H1 (cell line): ENCODE results near the gene GRID1.

Source experiments
- ATF2 ChIP-seq: IDR thresholded peaks from 2 replicates; pipeline ENCODE4 v1.6.1; 2012; ENCODE audit warnings: low read length, inconsistent platforms
- CBX5 ChIP-seq: fragments of 300-800, 300-1000 bp; sonication (generic); IDR thresholded peaks from 2 replicates; pipeline ENCODE4 v1.7.1; 2016; ENCODE audit warnings: antibody characterized with exemption, low read length, low read depth
- CTCF ChIP-seq, 3 experiments: IDR thresholded peaks; 1 replicate in 2 of 3; 2 replicates in 1 of 3; pipeline versions ENCODE4 v1.5.1 to v1.6.1; 2011; ENCODE audit warnings: low read length in 3 of 3, mild to moderate bottlenecking in 3 of 3, inconsistent platforms in 2 of 3, low read depth in 1 of 3, moderate library complexity in 1 of 3; ENCODE audit not compliant: insufficient read depth in 1 of 3; ENCODE audit errors: control extremely low read depth in 1 of 3
- EP300 ChIP-seq, 2 experiments: IDR thresholded peaks; 1 replicate in 1 of 2; 2 replicates in 1 of 2; pipeline ENCODE4 v1.6.1; 2011 to 2012; ENCODE audit warnings: low read depth in 2 of 2, low read length in 2 of 2, mild to moderate bottlenecking in 2 of 2, borderline replicate concordance in 1 of 2, inconsistent platforms in 1 of 2, moderate library complexity in 1 of 2
- POLR2A ChIP-seq, 2 experiments: IDR thresholded peaks; 1 replicate in 1 of 2; 2 replicates in 1 of 2; pipeline ENCODE4 v1.6.1; 2011; ENCODE audit warnings: low read depth in 2 of 2, low read length in 2 of 2, mild to moderate bottlenecking in 2 of 2; ENCODE audit errors: control extremely low read depth in 1 of 2
- SP2 ChIP-seq: IDR thresholded peaks from 2 replicates; pipeline ENCODE4 v1.6.1; 2012; ENCODE audit warnings: mild to moderate bottlenecking, low read length, inconsistent platforms
- SRF ChIP-seq: IDR thresholded peaks from 2 replicates; pipeline ENCODE4 v1.6.1; 2011; ENCODE audit warnings: mild to moderate bottlenecking, low read depth, low read length, moderate library complexity
- ZNF274 ChIP-seq: IDR thresholded peaks from 2 replicates; pipeline ENCODE4 v1.7.0; 2012; ENCODE audit warnings: low read length, borderline replicate concordance; ENCODE audit errors: extremely low read depth

GRCh38 chr10:86339226-86339865 lies 27.2 kb downstream of the GRID1 start:
- TF ChIP-seq SRF (no peak), POLR2A (IDR thresholded peaks at IDR 0.05; ENCODE audit: control extremely low read depth in 1 of 2, low read depth in 2 of 2, low read length in 2 of 2) (no peak), CTCF (IDR thresholded peaks at IDR 0.05; ENCODE audit: control extremely low read depth in 1 of 3, insufficient read depth in 1 of 3, low read depth in 1 of 3, low read length in 3 of 3) (no peak), CBX5 (no peak), ZNF274 (no peak), ATF2 (no peak), EP300 (IDR thresholded peaks at IDR 0.05; ENCODE audit: borderline replicate concordance in 1 of 2, low read depth in 2 of 2, low read length in 2 of 2) (no peak), SP2 (no peak)
